SHP77 (cell line): Measurements from ENCODE around the gene PITPNM1.
"Not testable (repeated sequence)": the region's sequence is repeated elsewhere in the genome, so short reads cannot be mapped to it uniquely, and the experiment has no call there.

Experiments used
- DNase-seq, 2 experiments: peaks; one replicate each; lab custom pipeline; 2025; lab: John Stamatoyannopoulos, UW

The PITPNM1 gene

DNA sequence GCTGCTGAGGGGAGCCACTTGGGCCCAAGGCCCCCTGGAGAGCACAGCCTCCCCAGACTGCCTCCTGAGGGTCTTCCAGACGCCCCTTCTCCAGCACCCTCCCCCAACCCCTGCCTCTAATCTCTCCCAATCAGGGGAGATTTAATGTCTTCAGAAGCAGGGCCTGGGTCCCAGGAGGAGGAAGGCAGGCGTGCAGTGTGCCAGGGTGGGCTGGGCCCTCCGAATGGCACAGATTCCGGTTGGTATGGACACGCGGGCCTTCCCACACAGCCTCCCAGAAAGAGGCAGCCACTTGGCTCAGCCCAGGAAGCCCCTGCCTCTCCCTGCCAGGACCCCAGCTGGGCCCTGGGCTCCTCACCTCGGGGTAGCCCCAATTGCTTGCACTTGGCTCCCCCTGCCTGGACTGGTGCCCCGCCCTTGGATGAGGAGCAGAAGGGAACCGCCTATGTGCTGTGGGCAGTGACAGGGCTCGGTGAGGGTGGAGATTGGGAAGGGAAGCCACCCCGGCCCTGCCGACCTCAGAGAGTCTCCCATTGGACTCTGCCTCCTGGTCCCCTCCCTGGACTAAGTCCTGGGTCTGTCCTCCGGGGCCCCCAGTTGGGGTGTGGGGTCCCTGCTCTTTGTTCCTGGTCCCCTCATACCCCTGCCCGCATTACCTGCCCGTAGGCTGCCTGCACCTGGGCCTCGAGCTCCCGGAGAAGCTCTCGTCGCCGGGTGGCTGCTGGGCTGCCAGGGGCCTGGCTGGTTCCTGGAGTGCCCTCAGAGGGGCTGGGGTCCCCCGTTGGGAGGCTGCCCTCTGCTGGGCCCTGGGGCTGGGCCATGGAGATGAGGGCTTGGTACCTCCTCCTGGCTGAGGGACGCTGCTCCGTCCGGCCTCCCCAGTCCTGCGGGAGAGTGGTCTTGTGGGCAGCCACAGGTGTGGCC is 18.7 kb upstream of the PITPNM1 start:
- no peak for DNase-seq

DNA sequence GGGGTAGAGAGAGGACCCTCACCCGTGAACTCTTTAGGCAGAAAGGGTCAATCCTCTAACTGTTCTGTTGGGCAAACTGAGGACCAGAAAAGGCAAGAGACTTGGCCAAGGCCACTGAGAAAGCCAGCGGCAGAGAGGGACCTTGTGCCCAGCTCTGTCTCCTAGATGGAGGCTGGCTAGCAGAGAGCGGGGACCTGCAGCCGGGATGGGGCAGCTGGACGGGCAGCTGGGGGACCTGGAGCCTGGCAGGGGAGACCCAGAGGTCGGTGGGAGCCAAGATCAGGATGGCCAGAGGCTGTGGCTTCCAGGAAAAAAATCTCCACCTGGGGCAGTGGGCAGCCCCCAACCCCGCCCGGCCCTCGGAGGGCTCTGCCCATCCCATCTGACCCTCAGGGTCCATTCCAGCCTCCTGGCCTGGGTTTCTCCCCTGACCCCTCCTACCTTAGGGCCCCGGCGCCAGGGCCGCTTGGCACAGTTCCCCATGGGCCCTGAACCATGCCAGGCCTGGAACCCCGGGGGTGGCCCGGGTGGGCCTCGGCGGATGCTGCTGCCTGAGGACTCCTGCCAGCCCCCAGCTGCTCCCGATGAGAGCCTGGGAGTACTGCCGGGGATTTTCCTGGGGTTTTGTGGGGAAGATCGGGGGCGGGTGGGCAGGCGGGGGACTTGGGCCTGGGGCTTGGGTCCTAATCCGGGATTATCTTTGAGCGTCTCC is 17.8 kb upstream of the PITPNM1 start, which contains the start of gene CABP2:
Gene CABP2, minus strand, starts transcription at position 603 of the 712 bp plus-strand sequence. Its CDS starts 120 bp downstream, at position 483.
- no peak for DNase-seq

DNA sequence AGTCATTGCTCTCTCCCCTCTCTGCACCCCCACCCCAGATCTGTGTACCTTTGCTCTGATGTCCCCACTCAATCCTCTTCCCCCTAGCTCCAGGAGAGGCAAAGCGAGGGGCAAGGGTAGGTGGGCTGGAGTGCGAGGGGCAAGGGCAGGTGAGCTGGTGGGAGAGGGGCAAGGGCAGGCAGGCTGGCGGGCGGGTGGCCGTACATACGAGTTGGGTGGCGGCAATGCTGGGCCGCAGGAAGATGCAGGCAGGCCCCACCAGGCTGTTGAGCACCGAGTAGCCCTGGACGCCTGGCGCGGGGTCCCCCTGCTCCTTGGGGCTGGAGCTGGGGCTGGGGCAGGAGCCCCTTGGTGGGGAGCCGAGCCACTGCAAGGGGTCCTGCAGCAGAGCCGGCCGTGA is 17.2 kb upstream of the PITPNM1 start:
- no peak for DNase-seq

DNA sequence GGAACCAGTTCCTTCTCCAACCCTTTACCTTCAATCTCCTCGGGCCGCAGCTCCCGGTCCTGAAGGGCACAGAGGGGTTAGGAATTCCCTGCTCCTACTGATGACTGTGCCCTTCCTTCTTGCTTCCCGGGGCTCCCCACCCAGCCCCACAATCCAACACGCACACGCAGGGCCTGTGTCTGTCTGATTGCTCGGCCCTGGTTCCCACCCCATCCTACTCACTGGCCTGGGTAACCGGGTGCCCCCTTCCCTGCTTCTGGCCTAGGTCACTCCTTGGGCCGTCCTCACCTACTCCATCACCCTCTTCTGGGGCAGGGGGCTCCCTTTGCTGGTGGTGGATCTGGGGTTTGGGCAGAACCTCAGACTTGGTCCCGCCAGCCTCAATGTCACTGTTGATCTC is 16.8 kb upstream of the PITPNM1 start:
- no peak for DNase-seq

DNA sequence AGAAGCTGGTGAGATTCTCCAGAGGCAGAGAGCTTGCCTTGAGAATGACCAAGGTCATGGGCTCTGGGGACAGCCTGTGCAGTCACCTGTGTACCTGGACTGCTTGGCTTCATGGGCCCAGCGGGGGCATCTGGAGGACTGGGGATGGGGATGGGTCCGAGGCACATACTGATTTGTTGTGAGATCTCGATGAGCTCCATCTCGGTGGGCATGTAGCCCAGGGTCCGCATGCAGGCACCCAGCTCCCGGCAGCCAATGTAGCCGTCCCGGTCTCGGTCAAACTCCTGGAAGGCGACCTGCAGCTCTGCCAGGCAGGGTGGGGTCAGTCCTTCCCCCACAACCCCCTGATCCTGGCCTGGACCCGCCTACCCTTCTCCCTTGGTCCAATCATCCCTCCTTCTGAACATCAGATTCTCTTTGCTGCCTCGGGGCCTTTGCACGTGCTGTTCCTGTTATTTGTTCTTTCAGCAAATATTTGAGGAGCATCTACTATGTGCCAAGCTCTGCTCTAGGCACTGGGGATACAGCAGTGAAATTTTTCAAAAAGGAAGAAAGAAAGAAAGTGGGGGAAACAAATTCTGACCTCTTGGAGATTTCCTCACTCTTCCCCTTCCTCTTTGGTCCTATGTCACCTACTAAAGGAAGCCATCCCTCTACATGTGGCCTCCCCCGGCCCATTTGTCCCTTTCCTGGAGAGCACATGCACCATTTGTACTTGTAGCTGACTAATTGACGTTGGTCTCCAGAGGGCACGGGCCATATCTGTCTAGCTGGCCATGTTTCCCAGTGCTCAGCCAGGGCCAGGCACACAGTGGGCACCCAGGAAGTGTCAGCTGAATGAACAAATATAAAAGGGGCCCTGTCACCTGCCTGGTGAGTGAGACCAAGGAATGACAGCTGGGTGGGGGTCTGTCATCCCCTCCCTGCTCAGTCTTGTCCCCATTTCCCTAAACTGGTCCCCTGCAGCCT is 16.0 kb upstream of the PITPNM1 start:
- no peak for DNase-seq

DNA sequence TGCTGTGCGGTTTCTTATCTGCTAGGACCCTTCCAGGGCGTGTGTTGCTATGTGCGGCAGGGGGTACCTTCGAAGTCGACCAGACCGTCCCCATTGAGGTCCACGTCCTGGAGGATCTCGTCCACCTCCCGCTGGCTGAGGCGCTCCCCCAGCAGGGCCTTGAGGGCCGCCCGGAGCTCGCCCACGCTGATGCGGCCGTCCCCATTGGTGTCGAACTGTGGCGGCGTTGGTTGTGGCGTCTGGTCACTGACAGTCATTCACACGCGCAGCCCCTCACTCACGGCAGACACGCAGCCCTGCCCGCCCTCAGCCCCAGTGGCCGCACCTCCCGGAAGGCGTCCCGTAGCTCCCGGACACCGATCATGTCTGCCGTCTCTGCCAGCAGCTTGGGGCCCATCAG is 14.6 kb upstream of the PITPNM1 start:
- DNase-seq: no peak

DNA sequence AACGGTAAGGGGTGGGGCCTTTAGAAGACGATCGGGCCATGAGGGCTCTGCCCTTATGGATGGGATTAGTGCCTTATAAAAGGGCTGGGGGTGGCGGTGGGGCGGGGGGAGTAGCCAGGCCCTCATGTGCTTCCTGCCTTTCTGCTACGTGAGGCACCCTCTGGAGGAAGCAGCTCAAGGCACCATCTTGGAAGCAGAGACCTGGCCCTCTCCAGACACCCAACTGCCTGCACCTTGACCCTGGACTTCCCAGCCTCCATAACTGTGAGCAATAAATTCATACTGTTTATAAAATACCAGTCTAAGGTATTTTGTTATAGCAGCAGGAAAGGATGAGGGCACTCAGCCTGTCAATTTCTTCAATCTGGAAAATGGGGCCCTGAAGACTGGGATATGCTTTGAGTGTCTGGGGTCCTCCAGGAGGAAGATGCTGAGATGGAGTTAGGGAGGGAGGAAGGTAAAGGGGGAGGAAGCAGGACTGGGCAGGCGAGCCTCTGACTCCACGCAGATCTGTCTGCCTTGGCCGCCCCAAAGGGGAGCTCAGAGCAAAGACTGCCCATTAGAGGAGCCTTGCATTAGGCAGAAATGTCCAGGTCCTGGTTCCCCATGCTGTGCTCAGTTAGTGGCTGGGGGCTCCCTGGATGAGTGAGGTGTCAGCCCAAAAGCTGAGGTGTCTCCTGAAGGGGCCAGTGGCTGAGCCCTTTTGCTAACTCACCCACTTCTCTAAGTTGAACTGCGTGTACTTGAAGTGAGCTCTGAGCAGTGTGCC is 12.8 kb upstream of the PITPNM1 start:
- DNase-seq: no peak

DNA sequence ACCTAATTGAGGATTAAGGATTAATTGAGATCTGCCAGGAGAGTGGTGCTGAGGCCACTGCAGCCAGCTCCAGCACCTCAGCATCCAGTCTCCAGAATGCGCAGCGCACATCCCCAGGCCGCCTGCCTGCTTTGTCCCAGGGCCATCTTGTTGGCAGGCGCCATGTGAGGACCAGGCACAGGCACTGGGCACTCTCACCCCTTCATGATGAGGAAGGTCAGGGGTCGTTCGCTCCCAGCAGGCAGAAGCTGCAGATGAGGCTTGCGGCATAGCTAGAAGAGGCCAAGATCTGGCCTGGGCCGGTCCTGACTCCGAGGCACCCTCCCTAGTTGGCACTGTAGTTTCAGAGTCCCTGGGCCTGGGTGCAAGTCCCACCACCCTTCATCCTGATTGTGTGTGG is 11.6 kb upstream of the PITPNM1 start:
- DNase-seq: no peak

DNA sequence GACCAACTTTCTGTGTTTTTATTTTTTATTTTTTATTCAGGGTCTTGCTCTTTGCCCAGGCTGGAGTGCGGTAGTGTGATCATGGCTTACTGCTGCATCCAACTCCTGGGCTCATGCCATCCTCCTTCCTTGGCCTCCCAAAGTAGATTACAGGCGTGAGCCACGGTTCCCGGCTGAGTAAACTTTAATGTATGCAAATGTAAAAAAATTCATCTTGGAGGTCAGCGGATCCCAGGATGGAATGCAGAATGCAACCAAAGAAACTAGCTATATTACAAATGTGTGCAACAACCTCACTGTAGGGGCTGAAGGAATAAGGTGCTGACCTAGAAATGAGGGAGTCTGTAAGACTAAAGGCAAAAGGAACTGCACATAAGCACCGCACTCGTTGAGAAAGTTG is 9.0 kb upstream of the PITPNM1 start:
- DNase-seq: no peak

DNA sequence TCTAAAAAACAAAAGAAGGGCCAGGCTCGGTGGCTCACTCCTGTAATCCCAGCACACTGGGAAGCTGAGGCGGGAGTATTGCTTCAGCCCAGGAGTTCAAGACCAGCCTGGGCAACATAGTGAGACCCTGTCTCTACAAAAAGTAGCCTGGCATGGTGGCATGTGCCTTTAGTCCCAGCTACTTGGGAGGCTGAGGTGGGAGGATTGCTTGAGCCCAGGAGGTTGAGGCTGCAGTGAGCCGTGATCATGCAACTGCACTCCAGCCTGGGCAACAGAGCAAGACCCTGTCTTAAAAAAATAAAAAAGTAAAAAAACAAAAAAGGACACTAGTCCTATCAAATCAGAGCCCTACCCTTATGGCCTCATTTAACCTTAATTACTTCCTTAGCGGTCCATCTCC is 6.4 kb upstream of the PITPNM1 start:
- DNase-seq: not testable (repeated sequence)

DNA sequence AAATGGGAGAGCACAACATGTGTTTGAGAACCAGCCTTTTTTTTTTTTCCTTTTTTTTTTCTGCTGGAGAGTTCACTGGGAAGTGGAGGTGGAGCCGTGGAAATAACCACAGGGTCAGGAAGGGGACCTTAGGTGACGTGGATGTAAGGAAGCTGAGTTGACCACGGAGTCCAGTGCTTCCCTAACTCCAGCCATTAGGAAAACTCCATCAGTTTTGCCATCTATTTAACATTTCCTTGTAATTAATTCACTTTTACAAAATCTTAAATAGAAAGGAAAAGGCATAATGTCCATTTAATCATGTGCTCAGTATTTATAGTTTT is 4.8 kb upstream of the PITPNM1 start:
- no peak for DNase-seq

DNA sequence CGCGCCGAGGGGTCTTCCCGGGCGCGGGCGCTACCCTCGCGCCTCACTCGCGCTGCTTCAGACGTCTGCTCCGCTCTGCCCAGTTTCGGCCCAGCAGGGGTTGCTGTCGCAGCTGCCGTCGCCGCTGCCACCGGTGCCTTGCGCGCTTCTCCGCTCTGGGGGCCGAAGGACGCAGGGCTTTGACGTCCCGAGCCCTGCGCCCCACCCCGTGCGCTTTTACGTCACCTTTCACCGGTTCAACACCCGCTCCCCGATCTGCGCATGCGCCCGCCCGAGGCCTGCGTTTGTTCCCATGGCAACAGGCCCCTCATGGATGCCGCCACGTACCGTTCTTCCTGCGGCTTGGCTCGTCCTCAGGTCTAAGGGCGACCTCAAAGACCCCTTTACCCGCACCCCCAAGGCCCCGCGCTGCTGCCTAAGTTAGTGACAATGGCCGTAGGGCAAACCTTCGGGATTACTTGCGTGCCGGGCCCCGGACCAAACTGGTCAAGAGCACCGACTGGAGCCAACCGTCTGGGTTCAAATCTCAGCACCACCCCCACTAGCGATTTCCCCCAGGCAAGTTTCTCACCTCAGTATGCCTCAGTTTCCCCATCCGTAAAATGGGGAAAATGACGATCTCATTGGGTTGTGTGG is 3.4 kb upstream of the PITPNM1 start:
- DNase-seq: peak; percentile 99

DNA sequence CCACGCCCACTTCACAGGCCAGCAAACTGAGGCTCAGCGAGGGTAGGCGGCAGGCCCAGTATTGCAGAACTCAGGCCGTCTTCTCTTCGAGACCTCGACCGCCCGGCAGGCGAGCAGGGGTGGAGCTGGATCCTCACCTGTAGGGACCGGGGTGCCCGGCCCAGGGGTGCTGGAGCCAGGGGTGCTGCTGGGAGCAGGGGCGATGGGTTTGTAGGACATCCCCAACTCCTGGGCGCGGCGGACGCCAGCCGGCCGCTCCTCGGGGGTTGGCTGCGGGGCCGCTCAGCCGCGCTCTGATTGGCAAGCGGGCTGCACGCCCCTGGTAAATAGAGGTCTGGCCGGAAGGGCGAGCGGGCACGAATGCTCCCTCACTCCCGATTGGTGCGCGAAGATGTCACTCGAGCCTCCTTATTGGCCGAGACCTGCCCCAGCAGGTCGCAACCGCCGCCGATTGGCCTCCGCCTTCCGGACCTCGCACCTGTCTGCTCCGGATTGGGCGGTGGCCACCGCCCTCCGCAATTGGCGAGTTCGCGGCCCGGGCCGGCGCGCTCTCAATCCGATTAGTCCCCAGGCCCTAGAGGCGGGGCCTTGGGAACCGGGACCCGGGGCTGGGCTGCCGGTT is 2.8 kb upstream of the PITPNM1 start, which contains the start of gene CDK2AP2:
Gene CDK2AP2, minus strand, starts transcription at position 299 of the 622 bp plus-strand sequence. Its CDS starts 80 bp downstream, at position 219.
- DNase-seq: peak; percentile 100

DNA sequence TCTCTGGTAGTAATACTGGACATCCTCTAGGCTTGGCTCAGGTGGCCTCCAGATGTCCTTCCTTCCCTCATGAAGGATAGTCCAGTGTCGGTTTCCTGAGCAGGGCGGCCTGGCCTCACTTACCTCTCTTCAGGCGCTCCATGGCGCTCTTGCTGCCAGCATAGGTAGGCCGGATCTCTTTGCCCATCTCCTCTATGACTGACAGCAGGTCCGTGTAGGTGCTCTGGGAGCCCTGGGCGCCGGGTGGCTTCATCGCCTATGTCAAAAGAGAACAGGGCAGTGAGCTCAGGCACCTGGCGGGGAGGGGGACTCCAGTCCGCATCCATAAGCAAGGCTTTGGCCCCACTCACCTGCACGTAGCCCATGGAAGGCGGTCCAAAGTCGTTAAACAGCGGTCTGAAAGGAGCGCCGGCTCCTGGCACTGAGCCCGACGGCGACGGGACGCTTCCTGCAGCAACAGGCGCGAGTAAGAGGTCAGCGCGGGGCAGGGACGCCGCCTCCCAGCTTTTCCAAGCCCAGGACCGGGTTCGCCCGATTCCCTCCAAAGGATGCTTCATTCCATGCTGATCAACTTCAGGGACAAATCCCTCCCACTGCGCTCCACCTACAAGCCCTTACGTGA is 2.2 kb upstream of the PITPNM1 start:
- DNase-seq: no peak

DNA sequence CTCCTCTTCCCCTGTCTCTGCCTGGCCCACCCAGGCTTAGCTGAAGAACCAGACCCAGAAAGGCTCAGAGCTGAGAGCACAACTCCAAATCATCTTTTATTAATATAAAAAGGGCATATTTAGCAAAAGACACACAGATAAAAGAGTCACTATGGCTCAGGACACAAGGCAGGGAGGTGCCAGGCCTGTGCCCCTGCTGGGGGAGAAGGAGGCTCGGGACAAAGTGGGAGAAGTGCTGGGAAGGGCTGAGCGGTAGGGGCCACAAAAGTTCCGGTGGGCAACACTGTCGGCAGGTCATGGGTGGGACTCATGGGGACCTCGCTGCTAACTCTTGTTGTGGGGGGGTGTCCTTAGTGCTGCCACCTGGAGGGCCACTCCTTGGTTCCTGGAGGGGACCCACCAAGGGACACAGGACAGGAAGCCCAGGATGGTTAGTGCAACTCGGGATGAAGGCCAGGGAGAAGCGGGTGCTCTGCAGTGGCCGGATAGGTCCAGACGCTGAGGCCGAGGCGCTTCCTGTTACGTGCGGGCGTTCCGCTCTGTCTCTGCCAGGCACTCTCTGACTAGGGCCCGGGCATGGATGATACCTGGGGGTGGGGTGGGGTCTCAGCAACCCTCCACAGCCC is 1.4 kb upstream of the PITPNM1 start:
- DNase-seq: no peak

DNA sequence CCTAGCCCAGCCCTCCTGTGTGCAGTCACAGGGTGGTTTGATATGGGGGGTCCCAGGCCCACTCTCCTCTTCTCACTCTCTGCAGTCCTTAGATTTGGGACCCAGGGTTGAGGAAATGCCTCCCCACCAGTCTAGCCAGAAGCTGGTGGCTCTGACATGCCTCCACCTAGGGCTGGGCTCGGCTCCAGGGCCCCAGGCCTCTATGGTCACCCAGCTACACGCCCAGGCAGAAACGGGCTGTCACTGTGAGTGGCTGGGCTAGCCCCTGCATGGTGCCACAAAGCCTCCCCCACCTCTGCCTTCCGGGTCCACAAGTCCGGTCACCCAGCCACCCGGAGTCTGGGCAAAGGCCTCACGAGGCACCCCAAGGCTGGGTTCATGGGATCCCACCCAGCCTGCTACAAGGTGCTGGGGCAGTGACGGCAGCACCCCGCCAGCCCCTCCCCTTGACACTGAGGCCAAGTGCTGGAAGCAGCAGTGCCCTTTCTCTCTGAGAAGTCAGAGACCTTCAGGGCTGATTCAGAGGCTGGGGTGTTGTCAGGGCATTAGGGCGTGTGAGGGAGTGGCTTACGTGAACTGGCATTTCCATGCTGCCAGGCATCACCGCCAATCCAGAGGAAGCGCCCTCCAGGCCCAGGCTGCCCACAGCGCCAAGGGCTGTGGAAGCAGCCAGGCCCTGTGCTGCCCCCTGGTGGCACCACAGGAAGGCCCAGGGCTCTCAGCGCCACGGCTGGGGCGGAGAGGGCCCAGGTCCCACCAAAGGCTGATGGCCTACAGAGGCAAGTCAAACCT is 638 bp upstream of the PITPNM1 start:
- peak; percentile 93 to 96 for DNase-seq

DNA sequence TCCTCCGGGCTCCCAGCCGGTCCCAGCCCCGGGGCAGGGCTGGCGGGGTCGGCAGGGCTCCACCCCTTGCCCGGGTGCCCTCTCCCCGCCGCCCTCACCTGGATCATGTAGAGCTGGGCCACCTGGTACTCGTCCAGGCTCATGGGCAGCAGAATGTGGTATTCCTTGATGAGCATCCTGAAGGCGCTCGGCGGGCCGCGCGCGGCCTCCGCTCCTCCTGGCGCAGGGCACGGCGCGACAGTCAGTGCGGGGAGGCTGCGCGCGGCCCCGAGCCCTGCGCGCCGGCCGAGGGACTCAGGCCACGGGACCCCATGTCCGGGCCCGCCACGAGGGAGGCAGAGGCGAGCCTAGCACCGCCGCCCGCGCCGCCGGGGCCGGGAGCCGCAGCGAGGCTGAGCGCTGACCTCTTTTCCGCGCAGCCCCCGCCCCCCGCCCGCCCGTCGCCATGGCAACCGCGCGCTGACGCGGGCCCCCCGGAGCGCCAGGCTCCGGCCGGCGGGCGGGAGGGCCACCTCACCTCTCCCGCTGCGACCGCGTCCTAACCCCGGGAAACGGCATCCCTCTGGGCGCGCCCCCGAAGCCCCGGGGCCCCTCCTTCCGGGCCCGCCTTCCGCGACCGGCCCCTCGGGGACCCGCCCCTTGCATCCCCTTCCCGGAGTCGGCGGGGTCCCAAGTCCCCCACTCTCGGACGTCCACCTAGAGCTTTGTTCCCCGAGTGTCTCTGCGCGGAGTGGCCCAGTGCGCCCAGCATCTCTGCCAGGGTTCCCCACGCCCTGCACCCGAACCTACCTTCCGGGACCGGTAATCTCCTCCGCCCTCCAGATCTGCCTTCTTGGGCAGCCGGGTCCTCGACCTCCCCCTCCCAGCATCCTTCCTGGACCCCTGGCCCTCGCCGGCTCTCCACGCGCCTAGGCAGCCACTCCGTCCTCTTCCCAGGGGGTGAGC is 886 bp downstream of the PITPNM1 start:
- DNase-seq: peak in 1 of 2 experiments; percentile 39
